HCT116 (cell line): ENCODE results near the gene VPS35L. TPM values are rescaled to one million over a fixed set of nuclear protein-coding genes. Genes with fewer than 3 reads are reported as not detected.

Experiments
- ATAC-seq: fragments of 200-7000 bp; cut with Tn5 transposase; 2 replicates; pipeline ENCODE4 v1.9.1; 2020; ENCODE audit warnings: mild to moderate bottlenecking, moderate library complexity
- BruUV-seq: library from RNA; stranded (reverse); fragments of 400-500 nt; replicated peaks from 2 replicates; lab custom pipeline; 2021; lab: Mats Ljungman, UMichigan
- CTCF ChIA-PET: fragments of 300-600 bp; sonication (Branson Sonifier 250); formaldehyde crosslinking; loops from one replicate; lab custom pipeline; 2021; ENCODE audit warnings: antibody characterized with exemption; lab: Charles Lee
- POLR2A ChIA-PET: fragments of 300-600, 350-600 bp; sonication (Branson Sonifier 250); formaldehyde crosslinking; loops from one replicate; lab custom pipeline; 2021; ENCODE audit warnings: antibody characterized with exemption; lab: Charles Lee
- RAD21 ChIA-PET, 2 experiments: fragments of 300-600 bp; sonication (Branson Sonifier 250); formaldehyde crosslinking; loops; one replicate each; lab custom pipeline; 2023; ENCODE audit warnings: low total read pairs in 2 of 2; ENCODE audit not compliant: uncharacterized antibody in 2 of 2, unreplicated experiment in 2 of 2, low non-redundant PET in 1 of 2; lab: Charles Lee
- DNase-seq: peaks from one replicate; pipeline ENCODE4 v3.0.0-alpha.2; 2010; ENCODE audit warnings: low read depth, low spot score
- H2AFZ ChIP-seq: fragments of 200-600 bp; shearing (Covaris generic), sonication (generic); 2 replicates; pipeline ENCODE4 v1.6.1; 2017; ENCODE audit warnings: low read depth, mixed run types, mixed read lengths, antibody characterized with exemption, low read length; ENCODE audit not compliant: poor library complexity, severe bottlenecking
- H3K27ac ChIP-seq: 2 replicates; pipeline ENCODE4 v1.5.1; 2012; ENCODE audit warnings: low read depth, low read length
- H3K27me3 ChIP-seq: fragments of 200-600 bp; sonication (generic); 2 replicates; pipeline ENCODE4 v1.6.1; 2016; ENCODE audit warnings: mixed run types, low read length, mixed read lengths; ENCODE audit not compliant: insufficient read depth
- H3K36me3 ChIP-seq, 2 experiments: fragments of 200-500 bp in 1 of 2; fragments of 200-600 bp in 1 of 2; sonication (Bioruptor generic) in 1 of 2; sonication (generic) in 1 of 2; 2 replicates each; pipeline versions ENCODE4 v1.5.1 to v1.6.1; 2014 to 2016; ENCODE audit warnings: low read length in 2 of 2, inconsistent platforms in 1 of 2, mixed read lengths in 1 of 2, mixed run types in 1 of 2; ENCODE audit not compliant: insufficient read depth in 2 of 2, control insufficient read depth in 1 of 2
- H3K4me1 ChIP-seq, 2 experiments: fragments of 200-600 bp in 1 of 2; sonication (generic) in 1 of 2; 2 replicates each; pipeline versions ENCODE4 v1.5.1 to v1.6.1; 2012 to 2017; ENCODE audit warnings: low read length in 2 of 2, inconsistent platforms in 1 of 2, mild to moderate bottlenecking in 1 of 2, mixed read lengths in 1 of 2, mixed run types in 1 of 2, moderate library complexity in 1 of 2; ENCODE audit not compliant: insufficient read depth in 2 of 2, control insufficient read depth in 1 of 2
- H3K4me2 ChIP-seq: fragments of 200-600 bp; sonication (generic); 2 replicates; pipeline ENCODE4 v1.6.1; 2017; ENCODE audit warnings: mixed run types, low read length, mixed read lengths
- H3K4me3 ChIP-seq, 2 experiments: fragments of 200-600 bp in 1 of 2; sonication (generic) in 1 of 2; replicated peaks in 1 of 2; 2 replicates each; pipeline ENCODE4 v1.5.1; 2011 to 2016; ENCODE audit warnings: low read length in 2 of 2, control low read depth in 1 of 2, low read depth in 1 of 2, mild to moderate bottlenecking in 1 of 2, mixed read lengths in 1 of 2, mixed run types in 1 of 2
- H3K79me2 ChIP-seq: fragments of 200-600 bp; sonication (generic); 2 replicates; pipeline ENCODE4 v1.6.1; 2017; ENCODE audit warnings: mild to moderate bottlenecking, mixed run types, low read length, moderate library complexity, mixed read lengths; ENCODE audit not compliant: insufficient read depth
- H3K9ac ChIP-seq: fragments of 200-600 bp; sonication (generic); 2 replicates; pipeline ENCODE4 v1.6.1; 2016; ENCODE audit warnings: low read length, mixed read lengths
- H3K9me2 ChIP-seq: fragments of 200-600 bp; sonication (generic), shearing (Covaris generic); 2 replicates; pipeline ENCODE4 v1.6.1; 2017; ENCODE audit warnings: mixed run types, mild to moderate bottlenecking, moderate library complexity; ENCODE audit not compliant: insufficient read depth
- H3K9me3 ChIP-seq, 2 experiments: fragments of 200-500 bp in 1 of 2; fragments of 200-600 bp in 1 of 2; sonication (Bioruptor generic) in 1 of 2; sonication (generic) in 1 of 2; 2 replicates each; pipeline ENCODE4 v1.6.1; 2014 to 2017; ENCODE audit warnings: low read length in 2 of 2, mixed read lengths in 2 of 2, inconsistent platforms in 1 of 2, low read depth in 1 of 2, mild to moderate bottlenecking in 1 of 2, mixed run types in 1 of 2, moderate library complexity in 1 of 2; ENCODE audit not compliant: control insufficient read depth in 1 of 2, insufficient read depth in 1 of 2
- H4K20me1 ChIP-seq: fragments of 200-600 bp; sonication (generic), shearing (Covaris generic); 2 replicates; pipeline ENCODE4 v1.6.1; 2017; ENCODE audit warnings: mixed run types, mild to moderate bottlenecking, moderate library complexity; ENCODE audit not compliant: insufficient read depth
- ATF3 ChIP-seq: IDR thresholded peaks from 2 replicates; pipeline ENCODE4 v1.6.1; 2012
- CBX3 ChIP-seq: IDR thresholded peaks from 2 replicates; pipeline ENCODE4 v1.6.1; 2012; ENCODE audit warnings: low read depth
- CTCF ChIP-seq, 3 experiments: fragments of 200-600 bp in 1 of 3; sonication (generic) in 1 of 3; IDR thresholded peaks in 2 of 3; conservative IDR thresholded peaks in 1 of 3; 2 replicates each; pipeline ENCODE4 v1.5.1; 2012 to 2017; ENCODE audit warnings: low read depth in 2 of 3, low read length in 2 of 3, antibody characterized with exemption in 1 of 3, borderline replicate concordance in 1 of 3, control low read depth in 1 of 3, mild to moderate bottlenecking in 1 of 3, mixed read lengths in 1 of 3, mixed run types in 1 of 3, moderate library complexity in 1 of 3; ENCODE audit not compliant: insufficient read depth in 1 of 3
- EGR1 ChIP-seq: IDR thresholded peaks from 2 replicates; pipeline ENCODE4 v1.6.1; 2012; ENCODE audit warnings: low read depth
- ELF1 ChIP-seq: IDR thresholded peaks from 2 replicates; pipeline ENCODE4 v1.6.1; 2012; ENCODE audit warnings: low read depth, borderline replicate concordance
- EZH2 ChIP-seq: fragments of 200-600 bp; sonication (generic); IDR thresholded peaks from 2 replicates; pipeline ENCODE4 v1.6.1; 2017; ENCODE audit warnings: antibody characterized with exemption, mixed run types
- FOSL1 ChIP-seq: IDR thresholded peaks from 2 replicates; pipeline ENCODE4 v1.6.1; 2012; ENCODE audit warnings: low read depth
- JUND ChIP-seq: IDR thresholded peaks from 2 replicates; pipeline ENCODE4 v1.6.1; 2012
- MAX ChIP-seq: IDR thresholded peaks from 2 replicates; pipeline ENCODE4 v1.6.1; 2012
- POLR2A ChIP-seq: IDR thresholded peaks from 2 replicates; pipeline ENCODE4 v1.7.0; 2011; ENCODE audit warnings: borderline replicate concordance; ENCODE audit not compliant: insufficient read depth, insufficient read length; ENCODE audit errors: extremely low read depth
- POLR2AphosphoS5 ChIP-seq: IDR thresholded peaks from 2 replicates; pipeline ENCODE4 v1.6.1; 2011; ENCODE audit warnings: mild to moderate bottlenecking, low read depth, low read length, moderate library complexity
- RAD21 ChIP-seq: IDR thresholded peaks from 2 replicates; pipeline ENCODE4 v1.6.1; 2012; ENCODE audit warnings: low read depth, mild to moderate bottlenecking
- SRF ChIP-seq: IDR thresholded peaks from 2 replicates; pipeline ENCODE4 v1.6.1; 2012; ENCODE audit warnings: low read depth
- TCF7L2 ChIP-seq: IDR thresholded peaks from 2 replicates; pipeline ENCODE4 v1.7.0; 2011; ENCODE audit warnings: borderline replicate concordance, inconsistent platforms; ENCODE audit not compliant: insufficient read depth, insufficient read length; ENCODE audit errors: extremely low read depth
- ZFX ChIP-seq: fragments of 450-650 bp; IDR thresholded peaks from 2 replicates; pipeline ENCODE4 v1.6.1; 2017
- intact Hi-C: fragments of 100-400 bp; cut with micrococcal nuclease; formaldehyde crosslinking; loops from 2 replicates; pipeline ENCODE4 v1.10.0; 2022
- total RNA-seq: library from RNA; stranded (reverse); gene quantifications from one replicate; pipeline ENCODE4 v1.2.1, GENCODE V29; 2021; ENCODE audit not compliant: unreplicated experiment

VPS35L gene
- total RNA-seq, 1 experiment from 2014 or later: 21.4 TPM

- H3K27me3 ChIP-seq: no peaks in the 10 kb centered on the region
- TF ChIP-seq EGR1 (no peak), CBX3 (no peak), JUND (no peak), SRF (no peak), FOSL1 (no peak), MAX (no peak), ELF1 (no peak), POLR2AphosphoS5 (no peak), TCF7L2 (no peak), POLR2A (no peak), CTCF (IDR thresholded peaks at IDR 0.05 in 2 of 3, conservative IDR thresholded peaks at IDR 0.05 in 1 of 3; ENCODE audit: borderline replicate concordance in 1 of 3, insufficient read depth in 1 of 3, low read depth in 2 of 3, low read length in 2 of 3) (no peak), EZH2 (no peak), RAD21 (no peak), ZFX (no peak), ATF3 (no peak)
- peaks cover 17 to 40% of the 10 kb centered on the region in 2 experiments for H3K4me1 ChIP-seq
- ATAC-seq (no peak), DNase-seq (no peak)
- no peaks in the 10 kb centered on the region for H3K9me3 ChIP-seq
- RAD21 ChIA-PET: no interaction called here
- peaks cover 68% of the 10 kb centered on the region for H3K79me2 ChIP-seq
- H4K20me1 ChIP-seq: no peaks in the 10 kb centered on the region
- H3K27ac ChIP-seq: no peak overlapping the region
- peak overlapping the region; percentile 33; the same call in 1 of the 2 replicates for H3K4me2 ChIP-seq
- H3K9ac ChIP-seq: no peak overlapping the region
- POLR2A ChIA-PET: interaction anchor here (1.0 kb wide), 1 partner anchor 32 kb away, joined by 3 read pairs; the partner anchor contains the start of gene VPS35L
- H3K36me3 ChIP-seq: peaks cover 0 to 6% of the 10 kb centered on the region in 2 experiments; a peak in 1 of 4 replicates
- intact Hi-C loops: loop anchor here (5.0 kb wide), 1 partner anchor 106 kb away; the partner anchor contains the start of gene TMC5
- CTCF ChIA-PET: interaction anchor here (1.0 to 1.4 kb wide), 2 partner anchors 20 to 344 kb away, joined by 3 read pairs; no protein-coding TSS in a partner anchor
- BruUV-seq: no TSS peak
- H3K4me3 ChIP-seq: peak overlapping the region; percentile 6 to 87; a peak in 1 of 4 replicates
- H3K9me2 ChIP-seq: no peaks in the 10 kb centered on the region
- H2AFZ ChIP-seq: no peak overlapping the region
Measured at GRCh38 chr16:19523184-19523558, 32.3 kb upstream of the VPS35L start.
